ENCODE measurements around the gene INKA1.
A peak's percentile ranks its signal among the peaks of the same experiment; 100 is the strongest.
"Not testable (repeated sequence)": the region's sequence is repeated elsewhere in the genome, so short reads cannot be mapped to it uniquely, and the experiment has no call there.

INKA1 gene

DNA sequence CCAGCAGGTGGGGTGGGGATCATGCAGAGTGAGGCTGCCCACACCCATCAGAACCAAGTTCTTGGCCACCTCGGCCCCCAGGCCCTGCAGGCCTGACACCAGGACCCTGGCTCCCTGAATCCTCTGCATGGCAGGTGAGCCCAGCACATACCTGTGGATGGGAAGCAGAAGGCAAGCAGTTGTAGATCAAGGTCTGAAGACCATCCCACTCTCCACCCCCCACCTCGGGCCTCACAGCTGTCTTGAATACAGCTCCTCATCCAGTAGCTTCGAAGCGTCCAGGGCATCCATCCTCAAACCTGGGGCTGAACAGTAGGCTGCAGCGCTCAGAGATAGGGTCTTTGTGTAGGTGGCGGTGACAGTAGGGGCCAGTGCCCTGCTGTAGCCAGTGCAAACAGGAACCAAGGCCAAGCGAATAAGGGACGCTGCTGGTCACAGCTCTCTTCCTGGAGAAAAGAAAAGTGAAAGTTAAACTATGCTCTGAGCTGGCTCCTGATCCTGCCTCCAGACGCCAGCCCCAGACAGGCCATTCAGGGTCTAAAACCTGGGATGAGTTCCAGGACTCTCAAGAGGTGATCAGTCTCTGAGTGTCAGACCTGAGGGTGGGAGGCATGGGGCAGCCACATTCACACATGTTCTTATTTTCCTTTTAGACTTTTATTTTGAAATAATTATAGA lies 10.6 kb downstream of the INKA1 start, which contains the start of gene UBA7:
UBA7 (minus strand) TSS at position 457 of the 678 bp plus-strand sequence; CDS start at position 291, 166 bp downstream.
- peak in 1 of 2 donors; percentile 25 for DNase-seq

DNA sequence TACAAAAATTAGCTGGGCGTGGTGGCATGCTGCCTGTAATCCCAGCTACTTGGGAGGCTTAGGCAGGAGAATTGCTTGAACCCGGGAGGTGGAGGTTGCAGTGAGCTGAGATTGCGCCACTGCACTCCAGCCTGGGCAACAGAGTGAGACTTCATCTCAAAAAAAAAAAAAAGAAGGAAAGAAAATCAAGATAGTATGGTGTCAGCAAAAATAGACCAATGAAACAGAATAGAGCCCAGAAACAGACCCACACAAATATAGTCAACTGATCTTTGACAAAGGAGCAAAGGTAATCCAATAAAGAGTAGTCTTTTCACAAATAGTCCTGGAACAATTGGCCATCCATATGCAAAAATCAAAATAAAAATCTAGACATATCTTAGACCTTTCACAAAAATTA lies 20.1 kb downstream of the INKA1 start:
- not testable (repeated sequence) for DNase-seq

DNA sequence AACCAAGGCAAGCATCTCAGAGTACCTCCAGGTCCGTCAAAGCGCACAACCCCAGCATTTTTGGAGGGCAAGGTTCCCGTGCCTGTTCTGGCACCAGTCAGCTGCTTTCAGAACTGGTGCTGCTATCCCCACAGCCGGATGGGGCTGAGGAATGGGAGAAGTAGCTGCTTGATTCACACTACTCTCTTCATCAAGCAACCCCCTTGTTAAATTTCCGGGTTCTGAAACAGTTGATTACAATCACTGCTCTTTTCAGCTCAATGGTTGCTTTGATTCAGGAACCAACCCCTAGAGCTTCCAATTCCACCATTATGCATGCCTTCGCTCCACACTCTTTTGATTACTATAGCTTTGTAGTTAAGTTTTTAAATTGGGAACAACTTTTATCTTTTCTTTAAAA lies 23.0 kb downstream of the INKA1 start:
- DNase-seq = no peak

DNA sequence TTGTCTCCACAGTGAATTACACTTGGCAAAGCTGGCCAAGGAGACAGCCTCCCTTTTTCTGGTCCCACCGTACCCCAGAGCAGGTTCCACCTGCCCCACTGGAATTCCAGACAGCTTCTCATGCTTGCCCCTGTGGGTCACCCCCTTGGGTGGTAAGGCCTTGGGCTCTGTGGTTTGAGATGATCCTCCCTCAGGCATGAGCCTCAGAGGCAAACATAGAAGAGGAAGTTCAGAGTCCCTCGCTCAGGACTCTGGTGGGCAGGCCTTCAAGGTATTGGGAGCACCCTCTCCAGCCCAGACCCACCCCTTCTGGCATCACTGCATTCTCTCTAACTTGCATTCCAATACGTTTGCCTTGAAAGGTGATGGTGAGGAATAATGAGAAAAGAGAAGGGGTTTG lies 28.3 kb downstream of the INKA1 start:
- DNase-seq = no peak

DNA sequence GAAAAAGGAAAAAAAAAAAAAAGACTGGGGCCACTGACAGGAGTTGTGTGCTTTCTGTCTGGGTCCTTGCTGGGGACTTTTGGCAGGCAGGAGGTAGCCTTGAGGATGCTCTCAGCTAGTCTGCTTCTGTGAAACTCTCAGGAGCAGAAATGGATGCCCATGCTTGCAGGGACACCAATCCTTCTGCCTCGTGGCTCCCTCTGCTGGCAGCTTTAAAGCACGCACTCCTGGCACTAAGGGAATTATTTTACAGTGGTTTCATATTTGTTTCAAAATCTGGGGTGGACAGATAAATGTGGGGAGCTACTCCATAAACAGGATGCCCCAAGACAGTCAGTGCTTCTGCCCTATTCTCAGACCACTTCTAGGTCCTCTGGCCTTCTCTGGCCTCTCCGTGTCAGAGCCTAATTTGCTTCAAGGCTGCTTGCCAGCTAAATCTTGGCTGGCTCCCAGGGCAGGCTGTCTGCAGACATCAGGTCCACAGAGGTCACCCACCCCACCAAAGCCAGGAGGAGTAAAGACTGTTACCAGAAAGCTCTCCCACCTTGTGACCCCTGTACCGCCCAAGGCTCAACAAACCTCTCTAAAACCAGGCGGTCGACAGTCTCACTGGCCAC lies 36.2 kb downstream of the INKA1 start:
- peak; percentile 70 to 72 for DNase-seq

DNA sequence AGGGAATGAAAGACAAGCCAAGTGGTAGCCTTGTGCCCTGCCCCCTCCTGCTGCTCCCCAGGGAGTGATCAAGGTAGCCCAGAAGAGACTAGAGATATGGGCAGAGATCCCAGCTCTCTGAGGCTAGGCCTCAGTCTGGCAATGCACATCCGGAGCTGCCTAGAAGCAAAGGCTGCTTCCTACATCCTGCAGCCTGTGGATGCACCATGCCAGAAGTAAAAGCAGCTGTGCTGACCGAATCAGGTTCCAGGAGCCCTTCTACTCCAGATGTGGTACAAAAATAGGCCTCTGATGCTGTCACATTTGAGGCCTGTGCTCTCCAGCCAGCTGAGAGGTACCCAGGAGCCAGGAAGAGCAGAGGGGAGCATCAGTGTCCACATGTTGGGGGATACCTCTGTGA lies 37.3 kb downstream of the INKA1 start:
- no peak for DNase-seq

DNA sequence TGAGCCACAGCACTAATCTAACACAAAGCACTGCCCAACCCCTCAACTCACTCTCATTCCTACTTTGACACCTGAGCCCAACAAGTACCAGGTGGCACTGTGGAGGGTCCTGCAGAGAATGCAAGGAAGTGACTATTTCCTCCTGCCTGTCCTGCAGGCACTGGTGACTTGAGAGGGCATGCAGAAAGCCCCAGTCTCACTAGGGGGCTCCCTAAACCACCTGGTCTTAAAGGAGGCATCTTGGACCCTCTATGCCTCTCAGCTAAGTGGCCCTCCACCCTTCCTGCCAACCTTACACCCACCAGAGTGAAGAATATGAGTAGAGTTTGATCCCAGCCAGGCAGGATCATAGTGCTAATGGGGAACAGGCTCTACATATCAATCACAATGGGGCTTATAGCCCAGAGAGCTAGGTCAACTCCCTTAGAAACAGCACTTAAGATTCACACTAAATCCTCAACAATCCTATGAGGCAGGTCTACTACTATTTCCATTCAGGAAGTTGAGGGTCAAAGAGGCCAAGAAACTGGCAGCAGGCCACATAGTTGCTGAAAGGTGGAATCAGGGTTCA lies 38.1 kb downstream of the INKA1 start:
- no peak for DNase-seq

DNA sequence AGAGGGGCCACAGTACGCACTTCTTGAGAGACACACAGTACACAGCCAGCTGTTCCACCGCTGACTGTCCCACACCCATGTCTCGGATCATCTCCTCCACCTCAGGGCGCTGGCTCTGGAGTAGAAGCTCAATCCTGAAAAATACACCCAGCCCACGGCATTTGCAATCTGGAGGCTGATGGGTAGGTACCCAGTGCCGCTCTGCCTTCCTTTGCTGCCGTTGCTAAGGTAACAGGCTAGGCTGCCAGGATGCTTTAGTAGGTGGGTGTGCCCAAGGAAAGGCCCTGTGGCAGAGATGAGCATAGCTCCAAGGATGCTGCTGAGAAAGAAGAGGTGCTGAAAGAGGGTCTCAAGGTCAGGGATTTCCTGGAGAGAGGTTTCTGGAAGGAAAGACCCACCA lies 38.7 kb downstream of the INKA1 start:
- DNase-seq = no peak

DNA sequence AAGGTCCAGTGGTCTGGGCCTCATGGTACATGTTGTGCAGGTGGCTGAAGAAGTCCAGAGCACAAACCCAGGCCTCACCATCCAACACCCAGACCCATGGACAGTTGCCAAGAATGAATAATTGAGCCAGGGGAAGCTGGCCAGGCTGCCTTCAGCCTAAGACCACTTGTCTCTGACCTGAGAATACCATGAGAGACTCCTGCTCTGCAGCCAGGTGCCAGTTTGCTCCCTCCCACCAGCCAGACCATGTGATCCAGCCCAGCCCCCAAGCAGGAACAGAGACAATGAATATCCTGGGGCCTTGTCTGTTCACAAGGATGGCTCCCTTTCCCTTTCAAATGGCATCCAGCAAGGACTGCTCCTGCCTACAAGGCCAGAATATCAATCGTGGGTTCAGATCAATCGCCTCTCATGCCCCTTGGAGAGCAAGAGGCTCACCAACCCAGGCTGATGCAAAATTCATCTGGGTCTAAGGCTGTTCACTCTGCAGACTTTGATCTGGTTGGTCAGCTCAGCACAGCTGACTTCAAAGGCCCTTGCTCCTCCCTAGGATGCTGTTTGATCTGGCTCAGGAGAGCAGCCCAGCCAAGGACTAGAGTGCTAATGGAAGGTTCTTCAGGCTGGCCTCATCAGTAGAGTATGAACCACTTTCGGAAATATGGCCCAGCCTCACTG lies 39.9 kb downstream of the INKA1 start:
- no peak for DNase-seq

DNA sequence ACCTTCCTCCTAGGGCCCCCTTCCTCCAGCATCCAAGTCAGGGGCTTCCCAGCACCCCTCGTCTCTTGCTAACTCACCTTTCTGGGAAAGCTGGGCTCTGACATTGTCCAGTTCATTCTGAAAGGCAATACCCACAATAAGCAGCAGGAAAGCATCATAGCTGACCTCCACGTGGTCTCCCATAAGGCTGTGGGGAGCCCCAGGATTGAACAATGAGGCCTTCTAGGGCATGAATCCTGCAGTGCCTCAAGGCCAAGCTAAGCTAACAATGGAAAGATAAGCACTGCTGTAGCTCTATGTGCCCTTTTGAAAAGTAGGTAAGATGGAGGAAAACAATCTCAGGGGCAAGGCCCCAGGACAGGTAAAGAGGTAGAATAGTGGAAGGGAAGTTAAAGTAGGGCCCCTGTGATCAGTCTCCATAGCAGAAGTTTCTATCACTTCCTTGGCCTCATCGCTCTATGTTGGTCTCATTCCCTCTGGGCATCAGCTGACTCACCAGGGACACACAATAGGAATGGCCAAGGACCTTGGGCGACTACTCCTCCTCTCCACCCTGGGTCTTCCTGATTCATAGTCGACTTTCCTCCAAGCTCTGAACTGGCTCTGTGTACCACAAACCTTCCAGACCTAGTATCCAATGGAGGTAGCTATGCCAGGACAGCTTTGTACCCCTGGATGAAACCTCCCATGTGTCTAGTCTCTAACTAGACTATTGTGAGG lies 41.6 kb downstream of the INKA1 start:
- no peak for DNase-seq

DNA sequence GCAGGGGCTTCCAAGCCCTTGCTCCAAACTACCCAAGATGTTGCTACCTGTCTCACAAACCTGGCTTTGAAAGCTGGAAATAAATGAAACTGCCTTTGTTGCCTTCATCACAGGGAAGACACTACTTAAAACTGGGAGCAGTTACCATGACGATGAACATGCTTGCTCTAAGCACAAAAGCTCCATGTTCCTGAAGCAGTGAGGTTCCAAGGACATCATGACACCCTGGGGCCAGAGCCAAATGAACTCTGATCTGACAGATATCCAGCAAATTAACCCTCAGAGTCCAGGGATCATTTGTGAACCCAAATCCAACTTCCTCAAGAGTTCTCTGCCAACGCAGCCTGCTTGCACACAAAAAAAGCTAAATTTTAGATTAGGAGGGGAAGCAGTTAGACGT lies 42.6 kb downstream of the INKA1 start:
- DNase-seq = no peak
